ENCODE measurements around the gene OTOG. TPM values are rescaled to one million over a fixed set of nuclear protein-coding genes. Genes with fewer than 3 reads are reported as not detected.

OTOG gene, protein sequence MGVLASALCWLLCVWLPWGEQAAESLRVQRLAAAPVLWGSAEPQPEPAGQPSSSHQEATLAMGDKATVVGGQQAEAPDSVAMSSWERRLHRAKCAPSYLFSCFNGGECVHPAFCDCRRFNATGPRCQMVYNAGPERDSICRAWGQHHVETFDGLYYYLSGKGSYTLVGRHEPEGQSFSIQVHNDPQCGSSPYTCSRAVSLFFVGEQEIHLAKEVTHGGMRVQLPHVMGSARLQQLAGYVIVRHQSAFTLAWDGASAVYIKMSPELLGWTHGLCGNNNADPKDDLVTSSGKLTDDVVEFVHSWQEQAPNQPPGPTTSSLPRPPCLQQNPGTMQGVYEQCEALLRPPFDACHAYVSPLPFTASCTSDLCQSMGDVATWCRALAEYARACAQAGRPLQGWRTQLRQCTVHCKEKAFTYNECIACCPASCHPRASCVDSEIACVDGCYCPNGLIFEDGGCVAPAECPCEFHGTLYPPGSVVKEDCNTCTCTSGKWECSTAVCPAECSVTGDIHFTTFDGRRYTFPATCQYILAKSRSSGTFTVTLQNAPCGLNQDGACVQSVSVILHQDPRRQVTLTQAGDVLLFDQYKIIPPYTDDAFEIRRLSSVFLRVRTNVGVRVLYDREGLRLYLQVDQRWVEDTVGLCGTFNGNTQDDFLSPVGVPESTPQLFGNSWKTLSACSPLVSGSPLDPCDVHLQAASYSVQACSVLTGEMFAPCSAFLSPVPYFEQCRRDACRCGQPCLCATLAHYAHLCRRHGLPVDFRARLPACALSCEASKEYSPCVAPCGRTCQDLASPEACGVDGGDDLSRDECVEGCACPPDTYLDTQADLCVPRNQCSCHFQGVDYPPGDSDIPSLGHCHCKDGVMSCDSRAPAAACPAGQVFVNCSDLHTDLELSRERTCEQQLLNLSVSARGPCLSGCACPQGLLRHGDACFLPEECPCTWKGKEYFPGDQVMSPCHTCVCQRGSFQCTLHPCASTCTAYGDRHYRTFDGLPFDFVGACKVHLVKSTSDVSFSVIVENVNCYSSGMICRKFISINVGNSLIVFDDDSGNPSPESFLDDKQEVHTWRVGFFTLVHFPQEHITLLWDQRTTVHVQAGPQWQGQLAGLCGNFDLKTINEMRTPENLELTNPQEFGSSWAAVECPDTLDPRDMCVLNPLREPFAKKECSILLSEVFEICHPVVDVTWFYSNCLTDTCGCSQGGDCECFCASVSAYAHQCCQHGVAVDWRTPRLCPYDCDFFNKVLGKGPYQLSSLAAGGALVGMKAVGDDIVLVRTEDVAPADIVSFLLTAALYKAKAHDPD (N-terminal part only)
- not detected for total RNA-seq

DNA sequence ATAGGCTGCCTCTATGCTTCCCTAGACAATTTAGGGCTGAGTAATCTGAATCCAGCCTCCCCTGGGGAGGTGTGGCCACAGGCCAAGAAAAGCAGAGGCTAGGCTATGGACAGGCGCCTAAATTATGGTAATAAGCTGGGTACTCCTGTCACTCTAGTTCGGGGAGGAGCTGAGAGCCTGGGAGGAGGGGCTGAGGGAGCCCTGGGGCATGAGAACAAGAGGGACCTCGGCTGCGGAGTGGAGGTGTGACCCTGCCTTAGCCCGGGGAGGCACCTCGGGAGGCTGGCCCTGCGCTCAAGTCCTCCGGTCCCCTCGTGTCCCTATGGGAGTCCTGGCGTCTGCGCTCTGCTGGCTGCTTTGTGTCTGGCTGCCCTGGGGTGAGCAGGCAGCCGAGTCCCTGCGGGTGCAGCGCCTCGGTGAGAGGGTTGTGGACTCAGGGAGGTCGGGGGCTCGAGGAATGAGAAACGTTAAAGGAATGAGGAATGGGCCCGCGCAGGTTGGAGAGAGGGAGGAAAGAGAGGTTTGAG, at the start of gene OTOG:
Gene OTOG (plus strand): TSS at position 209 of the 527 bp plus-strand sequence. CDS start 114 bp downstream, at position 323.
- H3K27me3 Mint-ChIP-seq, result peaks cover 32% of the 10 kb centered on the region
- ChIA-PET POLR2A (interaction anchor here (1.1 kb wide), 1 partner anchor 16 kb away, joined by 3 read pairs; no protein-coding TSS in a partner anchor), CTCF (interaction anchor here (1.1 kb wide), 2 partner anchors 19 to 184 kb away, joined by 3 read pairs; no protein-coding TSS in a partner anchor)
- H3K4me1 Mint-ChIP-seq (ENCODE audit: low read depth), result peaks cover 13% of the 10 kb centered on the region
- H3K36me3 Mint-ChIP-seq (ENCODE audit: low read depth), result no peaks in the 10 kb centered on the region
- ATAC-seq (no peak), DNase-seq (no peak)
- H3K4me3 Mint-ChIP-seq, result no peak within 1 kb of the TSS
- H3K9me3 Mint-ChIP-seq, result no peaks in the 10 kb centered on the region
- TF ChIP-seq, protein P1, sequence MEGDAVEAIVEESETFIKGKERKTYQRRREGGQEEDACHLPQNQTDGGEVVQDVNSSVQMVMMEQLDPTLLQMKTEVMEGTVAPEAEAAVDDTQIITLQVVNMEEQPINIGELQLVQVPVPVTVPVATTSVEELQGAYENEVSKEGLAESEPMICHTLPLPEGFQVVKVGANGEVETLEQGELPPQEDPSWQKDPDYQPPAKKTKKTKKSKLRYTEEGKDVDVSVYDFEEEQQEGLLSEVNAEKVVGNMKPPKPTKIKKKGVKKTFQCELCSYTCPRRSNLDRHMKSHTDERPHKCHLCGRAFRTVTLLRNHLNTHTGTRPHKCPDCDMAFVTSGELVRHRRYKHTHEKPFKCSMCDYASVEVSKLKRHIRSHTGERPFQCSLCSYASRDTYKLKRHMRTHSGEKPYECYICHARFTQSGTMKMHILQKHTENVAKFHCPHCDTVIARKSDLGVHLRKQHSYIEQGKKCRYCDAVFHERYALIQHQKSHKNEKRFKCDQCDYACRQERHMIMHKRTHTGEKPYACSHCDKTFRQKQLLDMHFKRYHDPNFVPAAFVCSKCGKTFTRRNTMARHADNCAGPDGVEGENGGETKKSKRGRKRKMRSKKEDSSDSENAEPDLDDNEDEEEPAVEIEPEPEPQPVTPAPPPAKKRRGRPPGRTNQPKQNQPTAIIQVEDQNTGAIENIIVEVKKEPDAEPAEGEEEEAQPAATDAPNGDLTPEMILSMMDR (IDR thresholded peaks at IDR 0.05), result no peak
- H3K27ac Mint-ChIP-seq, result no peak within 1 kb of the TSS
- intact Hi-C loops (cut with micrococcal nuclease), result no loop called here

DNA sequence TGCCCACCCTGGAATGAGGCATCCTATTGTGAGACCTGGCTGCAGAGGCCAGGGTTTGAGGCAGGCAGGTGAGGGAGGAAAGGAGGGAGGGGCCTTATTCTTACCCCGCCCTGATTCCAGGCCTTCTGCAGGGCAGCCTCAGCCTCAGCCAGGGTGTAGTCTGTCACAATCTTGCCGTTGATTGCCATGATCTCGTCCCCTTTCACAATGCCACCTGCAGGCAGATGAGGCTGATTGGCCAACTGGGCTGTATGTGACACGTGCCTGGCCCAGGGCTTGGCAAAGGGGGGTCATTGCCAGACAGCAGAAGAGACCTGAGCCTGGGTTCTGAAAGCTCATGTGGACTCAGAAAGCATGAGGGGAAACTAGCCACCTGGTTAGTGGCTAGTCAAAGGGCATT, 49.0 kb upstream of the OTOG start:
- H3K27me3 Mint-ChIP-seq, result no peaks in the 10 kb centered on the region
- intact Hi-C loops (cut with micrococcal nuclease), result no loop called here
- ChIA-PET CTCF (interaction anchor here (1.8 to 15.5 kb wide), 2 partner anchors 15 to 115 kb away, joined by 4 to 167 read pairs; no protein-coding TSS in a partner anchor), POLR2A (no interaction called here)
- H3K9me3 Mint-ChIP-seq, result no peaks in the 10 kb centered on the region
- no peak overlapping the region for H3K27ac Mint-ChIP-seq
- H3K36me3 Mint-ChIP-seq (ENCODE audit: low read depth), result no peaks in the 10 kb centered on the region
- peak; percentile 34 for ATAC-seq
- TF ChIP-seq, protein P1 (IDR thresholded peaks at IDR 0.05), result no peak
- H3K4me1 Mint-ChIP-seq (ENCODE audit: low read depth), result no peaks in the 10 kb centered on the region
- DNase-seq, result no peak
- H3K4me3 Mint-ChIP-seq, result no peak overlapping the region

DNA sequence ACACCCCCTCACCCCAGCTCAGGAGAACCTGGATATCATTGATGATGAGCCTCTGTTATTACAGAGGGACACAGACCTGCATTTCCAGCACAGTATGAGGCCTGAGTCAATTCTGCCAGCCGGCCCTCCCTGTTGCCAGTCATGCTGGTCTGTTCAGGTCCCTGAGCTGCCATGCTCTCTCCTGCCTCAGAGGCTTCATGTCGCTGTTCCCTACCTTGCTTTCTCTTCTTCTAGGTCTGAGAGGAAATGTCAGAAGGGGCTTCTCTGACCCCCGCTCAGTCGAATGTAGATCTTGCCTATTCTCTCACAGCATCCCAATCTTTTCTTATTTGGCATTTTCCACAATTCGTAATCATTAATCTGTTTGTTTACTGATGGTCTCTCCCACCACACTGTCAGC, 48.6 kb upstream of the OTOG start:
- CTCF ChIA-PET, result interaction anchor here (1.0 to 15.5 kb wide), 5 partner anchors 9 to 269 kb away, joined by 3 to 167 read pairs (median 4); no protein-coding TSS in a partner anchor
- POLR2A ChIA-PET, result no interaction called here

DNA sequence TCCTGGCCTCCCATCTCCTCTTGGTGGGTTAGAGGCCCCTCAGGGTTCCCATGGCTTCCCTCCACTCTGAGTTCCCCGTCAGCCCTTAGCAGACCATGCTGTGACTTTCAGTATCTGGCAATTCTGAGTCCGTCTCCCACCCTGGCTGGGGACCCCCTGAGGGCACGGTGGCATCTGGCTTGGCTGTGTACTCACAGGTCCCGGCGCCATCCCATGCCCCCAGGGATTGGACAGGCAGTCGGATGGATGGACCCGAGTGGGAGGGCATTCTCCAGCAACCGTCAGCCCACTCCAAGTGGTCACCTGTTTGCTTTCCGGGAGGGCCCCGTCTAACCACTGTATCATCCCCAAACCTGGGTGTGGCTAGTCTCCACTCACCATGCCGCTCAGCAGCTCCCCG, 46.4 kb upstream of the OTOG start:
- ATAC-seq (no peak), DNase-seq (no peak)
- TF ChIP-seq, protein P1 (IDR thresholded peaks at IDR 0.05), result no peak
- POLR2A ChIA-PET, result no interaction called here
- H3K4me3 Mint-ChIP-seq, result no peak overlapping the region
- H3K9me3 Mint-ChIP-seq, result no peaks in the 10 kb centered on the region
- H3K27ac Mint-ChIP-seq, result no peak overlapping the region
- H3K36me3 Mint-ChIP-seq (ENCODE audit: low read depth), result no peaks in the 10 kb centered on the region
- intact Hi-C loops (cut with micrococcal nuclease), result no loop called here
- CTCF ChIA-PET, result interaction anchor here (15.5 kb wide), 1 partner anchor 118 kb away, joined by 167 read pairs; no protein-coding TSS in a partner anchor
- no peaks in the 10 kb centered on the region for H3K4me1 Mint-ChIP-seq (ENCODE audit: low read depth)
- no peaks in the 10 kb centered on the region for H3K27me3 Mint-ChIP-seq

More for the DNA sequence above, 48.6 kb upstream of the OTOG start:
- no peaks in the 10 kb centered on the region for H3K27me3 Mint-ChIP-seq
- DNase-seq (no peak), ATAC-seq (no peak)
- no peaks in the 10 kb centered on the region for H3K36me3 Mint-ChIP-seq (ENCODE audit: low read depth)
- H3K27ac Mint-ChIP-seq, result no peak overlapping the region
- intact Hi-C loops (cut with micrococcal nuclease), result no loop called here
- no peaks in the 10 kb centered on the region for H3K9me3 Mint-ChIP-seq
- TF ChIP-seq, protein P1 (IDR thresholded peaks at IDR 0.05), result no peak
- no peak overlapping the region for H3K4me3 Mint-ChIP-seq
- H3K4me1 Mint-ChIP-seq (ENCODE audit: low read depth), result no peaks in the 10 kb centered on the region
